WTC11 (cell line): ENCODE measurements around the gene GPRASP1.
"Not testable (repeated sequence)": the region's sequence is repeated elsewhere in the genome, so short reads cannot be mapped to it uniquely, and the experiment has no call there.

Experiments
- ATF2 ChIP-seq: sonication (generic); formaldehyde crosslinking; IDR thresholded peaks from 2 replicates; pipeline ENCODE4 v1.8.1; 2022; ENCODE audit warnings: low read depth, missing genetic modification reagents, borderline replicate concordance
- CBFB ChIP-seq: sonication (generic); formaldehyde crosslinking; IDR thresholded peaks from 2 replicates; pipeline ENCODE4 v1.8.1; 2022; ENCODE audit warnings: mild to moderate bottlenecking, low read depth, missing genetic modification reagents
- CTCF ChIP-seq: fragments of 200-600 bp; IDR thresholded peaks from 2 replicates; pipeline ENCODE4 v1.8.0; 2022; ENCODE audit warnings: antibody characterized with exemption
- FOXP4 ChIP-seq: sonication (generic); formaldehyde crosslinking; IDR thresholded peaks from 2 replicates; pipeline ENCODE4 v1.8.0; 2022; ENCODE audit warnings: mild to moderate bottlenecking, missing genetic modification reagents
- MAX ChIP-seq: sonication (generic); formaldehyde crosslinking; IDR thresholded peaks from 2 replicates; pipeline ENCODE4 v1.8.0; 2022; ENCODE audit warnings: mild to moderate bottlenecking, missing genetic modification reagents
- MYBL2 ChIP-seq: sonication (generic); formaldehyde crosslinking; IDR thresholded peaks from 2 replicates; pipeline ENCODE4 v1.8.1; 2023; ENCODE audit warnings: mild to moderate bottlenecking, moderate library complexity, missing genetic modification reagents
- NFYB ChIP-seq: sonication (generic); formaldehyde crosslinking; conservative IDR thresholded peaks from 2 replicates; pipeline ENCODE4 v1.8.0; 2022; ENCODE audit warnings: low read depth, missing genetic modification reagents
- TP53 ChIP-seq: sonication (generic); formaldehyde crosslinking; IDR thresholded peaks from 2 replicates; pipeline ENCODE4 v1.8.1; 2023; ENCODE audit warnings: mild to moderate bottlenecking, missing genetic modification reagents
- ZNF425 ChIP-seq: fragments of 250-450 bp; sonication (Bioruptor Pico); conservative IDR thresholded peaks from 2 replicates; pipeline ENCODE4 v1.9.0; 2021; ENCODE audit warnings: mild to moderate bottlenecking

- not testable (repeated sequence) for TF ChIP-seq CBFB (CRISPR knock-in tag); CTCF; MYBL2; TP53; MAX (CRISPR knock-in tag); ZNF425 (CRISPR knock-in tag); FOXP4 (CRISPR knock-in tag); ATF2 (CRISPR knock-in tag); NFYB (CRISPR knock-in tag)
Observed at GRCh38 chrX:102677479-102677878, 26.2 kb downstream of the GPRASP1 start.
